Stimulated activated naive CD8-positive, alpha-beta T cell treated with anti-CD3 and anti-CD28 coated beads, Interleukin-15, Interleukin-2, amounts not matched to agents 100 ng/mL and 50 ng/mL, for 24 hours (primary cell): ENCODE results near the gene PPIL4.
A peak's percentile ranks its signal among the peaks of the same experiment; 100 is the strongest.

Experiments used
- H3K27ac Mint-ChIP-seq: one replicate; pipeline ENCODE4 v1.8.0; 2021; ENCODE audit warnings: mild to moderate bottlenecking, mixed read lengths
- H3K27me3 Mint-ChIP-seq: one replicate; pipeline ENCODE4 v1.8.0; 2021; ENCODE audit warnings: mixed read lengths
- H3K36me3 Mint-ChIP-seq: one replicate; pipeline ENCODE4 v1.8.0; 2021; ENCODE audit warnings: low read depth, mixed read lengths
- H3K4me1 Mint-ChIP-seq: one replicate; pipeline ENCODE4 v1.8.0; 2021; ENCODE audit warnings: low read depth, mixed read lengths
- H3K4me3 Mint-ChIP-seq: one replicate; pipeline ENCODE4 v1.8.0; 2021; ENCODE audit warnings: mild to moderate bottlenecking, mixed read lengths
- H3K9me3 Mint-ChIP-seq: one replicate; pipeline ENCODE4 v1.8.0; 2021; ENCODE audit warnings: mixed read lengths

The PPIL4 gene

DNA sequence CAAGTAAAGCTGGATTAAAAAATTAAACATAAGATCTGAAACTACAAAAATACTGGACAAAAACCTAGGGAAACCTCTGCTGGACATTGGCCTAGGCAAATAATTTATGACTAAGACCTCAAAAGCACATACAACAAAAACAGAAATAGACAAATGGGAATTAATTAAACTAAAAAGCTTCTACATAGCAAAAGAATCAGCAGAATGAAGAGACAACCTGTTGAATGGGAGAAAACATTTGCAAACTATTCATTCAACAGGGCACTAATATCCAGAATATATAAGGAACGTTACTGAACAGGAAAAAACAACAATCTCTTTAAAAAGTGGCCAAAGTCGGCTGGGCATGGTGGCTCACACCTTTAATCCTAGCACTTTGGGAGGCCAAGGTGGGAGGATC lies 13.5 kb upstream of the PPIL4 start:
- no peaks in the 10 kb centered on the region for H3K9me3 Mint-ChIP-seq
- H3K4me3 Mint-ChIP-seq, result no peak overlapping the region
- no peak overlapping the region for H3K27ac Mint-ChIP-seq
- no peaks in the 10 kb centered on the region for H3K36me3 Mint-ChIP-seq
- peaks cover 8% of the 10 kb centered on the region for H3K4me1 Mint-ChIP-seq
- peaks cover 15% of the 10 kb centered on the region for H3K27me3 Mint-ChIP-seq

GRCh38 chr6:149558029-149558428 lies 12.2 kb upstream of the PPIL4 start:
- Mint-ChIP-seq H3K4me1 (no peaks in the 10 kb centered on the region), H3K27ac (no peak overlapping the region), H3K36me3 (no peaks in the 10 kb centered on the region), H3K9me3 (no peaks in the 10 kb centered on the region), H3K4me3 (no peak overlapping the region), H3K27me3 (peaks cover 21% of the 10 kb centered on the region)

GRCh38 chr6:149551920-149552319 lies 6.1 kb upstream of the PPIL4 start:
- peaks cover 17% of the 10 kb centered on the region for H3K27me3 Mint-ChIP-seq
- no peaks in the 10 kb centered on the region for H3K36me3 Mint-ChIP-seq
- no peaks in the 10 kb centered on the region for H3K9me3 Mint-ChIP-seq
- no peak overlapping the region for H3K27ac Mint-ChIP-seq
- H3K4me1 Mint-ChIP-seq, result peaks cover 6% of the 10 kb centered on the region
- no peak overlapping the region for H3K4me3 Mint-ChIP-seq

- Mint-ChIP-seq H3K4me3 (peak overlapping the region; percentile 99), H3K9me3 (no peaks in the 10 kb centered on the region), H3K27me3 (no peaks in the 10 kb centered on the region), H3K36me3 (peaks cover 17% of the 10 kb centered on the region), H3K4me1 (peaks cover 46% of the 10 kb centered on the region), H3K27ac (peak overlapping the region; percentile 99)
Observed at GRCh38 chr6:149545258-149545753, 537 bp downstream of the PPIL4 start.

- Mint-ChIP-seq H3K36me3 (peaks cover 21% of the 10 kb centered on the region), H3K9me3 (no peaks in the 10 kb centered on the region), H3K4me1 (peaks cover 46% of the 10 kb centered on the region), H3K27ac (peak overlapping the region; percentile 99), H3K27me3 (no peaks in the 10 kb centered on the region), H3K4me3 (peak overlapping the region; percentile 99)
Observed at GRCh38 chr6:149544646-149545257, 1.1 kb downstream of the PPIL4 start.

DNA sequence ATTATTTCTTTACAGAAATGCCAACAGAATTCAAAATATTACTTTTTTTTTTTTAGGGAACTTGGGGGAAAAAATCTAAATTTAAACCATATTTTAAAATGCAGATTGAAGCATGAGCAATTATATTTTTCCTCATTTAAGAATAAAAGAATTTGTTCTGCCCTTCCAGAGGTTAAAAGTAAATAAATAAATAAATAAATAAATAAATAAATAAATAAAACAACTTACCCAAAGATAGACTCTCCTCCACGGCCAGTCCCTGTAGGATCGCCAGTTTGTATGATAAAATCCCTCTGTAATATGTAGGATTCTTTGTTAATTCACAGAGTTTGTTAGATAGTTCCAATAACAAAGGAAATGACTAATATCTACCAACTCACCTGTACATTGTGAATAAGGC lies 4.7 kb downstream of the PPIL4 start:
- H3K27ac Mint-ChIP-seq, result no peak overlapping the region
- H3K4me3 Mint-ChIP-seq, result no peak overlapping the region
- H3K9me3 Mint-ChIP-seq, result no peaks in the 10 kb centered on the region
- no peaks in the 10 kb centered on the region for H3K27me3 Mint-ChIP-seq
- peaks cover 38% of the 10 kb centered on the region for H3K4me1 Mint-ChIP-seq
- peaks cover 53% of the 10 kb centered on the region for H3K36me3 Mint-ChIP-seq

GRCh38 chr6:149534742-149535141 lies 11.1 kb downstream of the PPIL4 start:
- Mint-ChIP-seq H3K9me3 (no peaks in the 10 kb centered on the region), H3K4me1 (peaks cover 13% of the 10 kb centered on the region), H3K27ac (no peak overlapping the region), H3K36me3 (peaks cover 73% of the 10 kb centered on the region), H3K4me3 (no peak overlapping the region), H3K27me3 (no peaks in the 10 kb centered on the region)

- H3K4me1 Mint-ChIP-seq, result peaks cover 21% of the 10 kb centered on the region
- H3K36me3 Mint-ChIP-seq, result peaks cover 59% of the 10 kb centered on the region
- no peaks in the 10 kb centered on the region for H3K27me3 Mint-ChIP-seq
- no peaks in the 10 kb centered on the region for H3K9me3 Mint-ChIP-seq
- H3K27ac Mint-ChIP-seq, result peak overlapping the region; percentile 83
- H3K4me3 Mint-ChIP-seq, result no peak overlapping the region
Observed at GRCh38 chr6:149529650-149530049, 16.2 kb downstream of the PPIL4 start.

DNA sequence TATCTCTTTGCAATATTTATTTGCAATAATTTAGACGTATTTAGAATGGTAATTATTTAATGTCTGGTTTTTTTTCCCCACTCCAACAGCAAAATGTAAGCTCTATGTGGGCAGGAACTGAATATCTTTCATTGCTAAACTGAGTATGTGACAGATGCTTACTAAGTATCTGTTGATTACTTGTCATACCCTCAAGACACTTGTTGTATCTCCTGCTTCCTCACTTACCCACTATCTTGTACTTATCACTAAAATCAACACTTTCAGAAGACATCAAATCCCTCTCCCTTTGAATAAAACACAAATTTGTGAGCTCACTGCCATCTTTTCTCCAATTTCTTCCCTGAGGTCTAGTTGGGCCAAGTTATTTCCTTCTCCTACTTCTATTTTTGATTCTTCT lies 30.3 kb downstream of the PPIL4 start:
- H3K27ac Mint-ChIP-seq, result peak overlapping the region; percentile 42
- H3K27me3 Mint-ChIP-seq, result no peaks in the 10 kb centered on the region
- no peak overlapping the region for H3K4me3 Mint-ChIP-seq
- H3K4me1 Mint-ChIP-seq, result peaks cover 45% of the 10 kb centered on the region
- peaks cover 50% of the 10 kb centered on the region for H3K36me3 Mint-ChIP-seq
- H3K9me3 Mint-ChIP-seq, result no peaks in the 10 kb centered on the region

DNA sequence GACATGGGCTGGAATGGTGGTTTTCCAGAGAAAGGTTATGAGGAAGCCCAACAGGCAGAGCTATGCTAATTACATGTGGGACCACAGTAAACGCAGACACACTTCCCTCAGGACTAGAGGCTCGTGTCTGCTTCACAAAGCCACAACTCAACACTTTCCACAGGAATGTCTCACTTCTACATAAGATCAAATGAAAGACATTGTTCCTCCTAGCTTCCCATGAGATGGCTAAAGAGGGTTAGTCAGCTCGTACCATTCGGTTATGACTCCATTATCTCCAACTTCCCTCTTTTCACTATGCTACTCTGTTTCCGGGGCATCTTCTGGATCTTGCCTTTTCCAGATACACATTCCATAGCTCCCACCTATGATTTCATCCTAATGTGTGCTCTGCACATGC lies 31.9 kb downstream of the PPIL4 start:
- Mint-ChIP-seq H3K4me3 (no peak overlapping the region), H3K27me3 (no peaks in the 10 kb centered on the region), H3K36me3 (peaks cover 57% of the 10 kb centered on the region), H3K4me1 (peaks cover 53% of the 10 kb centered on the region), H3K27ac (no peak overlapping the region), H3K9me3 (no peaks in the 10 kb centered on the region)

DNA sequence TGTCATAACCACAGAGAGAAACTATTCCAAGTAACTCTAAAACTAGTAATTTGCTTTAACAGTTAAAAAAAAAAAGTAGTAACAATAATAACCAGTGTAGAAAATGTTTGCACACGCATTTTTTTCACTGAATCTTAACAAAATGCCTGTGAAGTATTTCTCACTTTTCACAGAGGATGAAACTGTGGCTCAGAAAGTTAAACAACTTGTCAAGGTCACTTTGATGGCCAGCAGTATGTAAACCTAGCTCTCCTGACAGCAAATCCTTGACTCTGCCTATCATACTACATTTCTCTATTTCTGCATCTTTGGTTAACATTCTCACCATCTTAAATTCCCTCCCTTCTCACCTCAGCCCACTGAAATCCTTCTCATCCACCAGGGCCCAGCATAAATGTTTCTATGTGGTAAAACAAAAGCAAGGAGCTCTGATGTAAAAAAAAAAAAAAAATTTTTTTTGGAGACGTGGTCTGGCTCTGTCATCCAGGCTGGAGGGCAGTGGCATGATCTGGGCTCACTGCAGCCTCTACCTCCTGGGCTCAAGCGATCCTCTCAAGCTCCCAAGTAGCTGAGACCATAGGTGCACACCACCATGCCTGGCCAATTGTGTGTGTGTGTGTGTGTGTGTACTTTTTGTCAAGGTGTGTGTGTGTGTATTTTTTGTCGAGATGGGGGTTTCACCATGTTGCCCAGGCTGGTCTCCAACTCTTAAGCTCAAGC lies 34.9 kb downstream of the PPIL4 start:
- Mint-ChIP-seq H3K27ac (peak overlapping the region; percentile 54), H3K27me3 (no peaks in the 10 kb centered on the region), H3K36me3 (peaks cover 60% of the 10 kb centered on the region), H3K4me1 (peaks cover 61% of the 10 kb centered on the region), H3K9me3 (no peaks in the 10 kb centered on the region), H3K4me3 (no peak overlapping the region)

DNA sequence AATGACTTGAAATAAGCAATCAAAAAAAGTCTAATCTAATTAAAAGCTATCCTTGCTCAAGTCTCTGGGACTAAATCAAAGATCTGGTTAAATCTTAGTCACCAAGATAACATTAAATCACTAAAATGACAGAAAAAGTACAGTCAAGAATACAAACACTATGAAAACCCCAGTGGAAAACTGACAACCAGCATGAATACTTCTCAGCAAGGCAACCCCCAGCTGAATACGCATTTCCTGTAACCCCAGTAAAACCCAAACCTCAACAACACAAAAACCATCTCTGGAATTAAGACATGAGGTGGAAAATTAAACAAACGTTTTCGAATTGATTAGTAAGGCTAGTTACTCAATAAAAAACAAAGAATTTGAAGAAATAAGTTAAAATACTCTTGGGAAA lies 37.4 kb downstream of the PPIL4 start:
- Mint-ChIP-seq H3K4me3 (peak overlapping the region; percentile 67), H3K4me1 (peaks cover 56% of the 10 kb centered on the region), H3K36me3 (peaks cover 62% of the 10 kb centered on the region), H3K27me3 (no peaks in the 10 kb centered on the region), H3K9me3 (no peaks in the 10 kb centered on the region), H3K27ac (peak overlapping the region; percentile 82)

- Mint-ChIP-seq H3K27me3 (no peaks in the 10 kb centered on the region), H3K36me3 (peaks cover 48% of the 10 kb centered on the region), H3K4me3 (no peak overlapping the region), H3K27ac (peak overlapping the region; percentile 13), H3K9me3 (no peaks in the 10 kb centered on the region), H3K4me1 (peaks cover 65% of the 10 kb centered on the region)
Observed at GRCh38 chr6:149503872-149504271, 42.0 kb downstream of the PPIL4 start.

DNA sequence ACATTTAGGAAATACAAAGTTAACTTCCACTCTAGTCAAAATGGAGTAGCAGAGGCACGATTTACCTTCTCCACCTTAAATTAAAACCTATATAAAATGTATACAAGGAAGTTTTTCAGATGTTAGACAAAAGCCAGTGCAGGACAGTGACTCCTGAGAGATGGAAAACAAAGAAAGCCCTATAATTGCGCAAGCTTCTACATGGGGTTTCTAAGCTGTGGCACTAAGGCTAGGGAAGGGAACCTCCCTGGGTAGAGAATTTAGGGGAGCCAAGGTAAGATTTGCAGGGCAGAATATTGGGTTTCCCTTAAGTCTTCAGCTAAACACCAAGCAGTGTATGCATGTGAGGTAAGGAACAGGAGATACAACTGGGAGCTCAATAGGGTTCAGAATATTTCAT lies 42.6 kb downstream of the PPIL4 start:
- Mint-ChIP-seq H3K4me1 (peaks cover 66% of the 10 kb centered on the region), H3K27ac (no peak overlapping the region), H3K9me3 (no peaks in the 10 kb centered on the region), H3K27me3 (no peaks in the 10 kb centered on the region), H3K36me3 (peaks cover 44% of the 10 kb centered on the region), H3K4me3 (no peak overlapping the region)

DNA sequence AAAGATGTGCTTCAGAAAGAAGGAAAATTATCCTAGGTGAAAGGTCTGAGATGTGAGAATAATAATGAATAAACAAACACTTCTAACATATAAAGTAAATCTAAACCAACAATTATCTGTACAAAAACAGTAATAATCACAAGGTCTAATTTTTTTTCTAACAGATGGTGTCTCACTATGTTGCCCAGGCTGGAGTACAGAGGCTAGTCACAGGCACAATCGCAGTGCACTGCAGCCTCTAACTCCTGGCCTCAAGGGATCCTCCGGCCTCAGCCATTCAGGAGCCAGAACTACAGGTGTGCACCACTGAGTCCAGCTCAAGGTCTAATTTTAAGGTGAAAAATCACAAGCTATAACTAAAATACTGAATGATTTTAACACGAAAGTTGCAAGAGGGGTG lies 44.1 kb downstream of the PPIL4 start:
- Mint-ChIP-seq H3K9me3 (no peaks in the 10 kb centered on the region), H3K4me3 (no peak overlapping the region), H3K27me3 (no peaks in the 10 kb centered on the region), H3K4me1 (peaks cover 67% of the 10 kb centered on the region), H3K36me3 (peaks cover 41% of the 10 kb centered on the region), H3K27ac (peak overlapping the region; percentile 67)
